ENCODE measurements around the gene PPM1H. TPM values are rescaled to one million over a fixed set of nuclear protein-coding genes. Genes with fewer than 3 reads are reported as not detected.

Gene PPM1H
- total RNA-seq, 4 donors from 2014 or later, result 1.1 to 2.4 (median 1.7) TPM

DNA sequence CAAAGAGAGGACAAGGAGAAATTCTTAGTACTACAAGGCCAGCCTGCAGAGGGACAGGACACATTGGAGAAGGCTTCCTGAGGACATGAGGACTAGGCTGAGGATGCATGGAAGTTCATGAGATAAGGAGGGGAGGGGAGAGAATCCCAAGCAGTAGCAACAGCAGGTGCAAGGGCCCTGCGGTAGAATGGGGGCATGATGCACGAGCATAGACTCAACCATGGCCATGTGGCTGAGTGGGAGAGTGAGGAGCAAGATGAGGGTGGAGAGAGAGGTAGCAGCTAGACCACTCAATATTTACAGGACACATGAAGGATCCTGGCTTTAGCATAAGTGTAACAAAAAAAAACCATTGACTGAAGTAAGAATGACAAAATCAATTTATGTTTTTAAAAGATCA is 128.1 kb downstream of the PPM1H start:
- intact Hi-C loops (cut with DNase I; ENCODE audit: low total_unique reads), result no loop called here
- TF ChIP-seq, protein P1, sequence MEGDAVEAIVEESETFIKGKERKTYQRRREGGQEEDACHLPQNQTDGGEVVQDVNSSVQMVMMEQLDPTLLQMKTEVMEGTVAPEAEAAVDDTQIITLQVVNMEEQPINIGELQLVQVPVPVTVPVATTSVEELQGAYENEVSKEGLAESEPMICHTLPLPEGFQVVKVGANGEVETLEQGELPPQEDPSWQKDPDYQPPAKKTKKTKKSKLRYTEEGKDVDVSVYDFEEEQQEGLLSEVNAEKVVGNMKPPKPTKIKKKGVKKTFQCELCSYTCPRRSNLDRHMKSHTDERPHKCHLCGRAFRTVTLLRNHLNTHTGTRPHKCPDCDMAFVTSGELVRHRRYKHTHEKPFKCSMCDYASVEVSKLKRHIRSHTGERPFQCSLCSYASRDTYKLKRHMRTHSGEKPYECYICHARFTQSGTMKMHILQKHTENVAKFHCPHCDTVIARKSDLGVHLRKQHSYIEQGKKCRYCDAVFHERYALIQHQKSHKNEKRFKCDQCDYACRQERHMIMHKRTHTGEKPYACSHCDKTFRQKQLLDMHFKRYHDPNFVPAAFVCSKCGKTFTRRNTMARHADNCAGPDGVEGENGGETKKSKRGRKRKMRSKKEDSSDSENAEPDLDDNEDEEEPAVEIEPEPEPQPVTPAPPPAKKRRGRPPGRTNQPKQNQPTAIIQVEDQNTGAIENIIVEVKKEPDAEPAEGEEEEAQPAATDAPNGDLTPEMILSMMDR (IDR thresholded peaks at IDR 0.05), result no peak
- TF ChIP-seq POLR2A (IDR thresholded peaks at IDR 0.05), result no peak
- no peak for DNase-seq (ENCODE audit: low spot score in 2 of 2)
- 84 to 100% methylated on average over 2 of the region's 2 CpGs for WGBS, 2 donors
- H3K4me3 ChIP-seq (ENCODE audit: low read depth, poor library complexity, severe bottlenecking), result no peak overlapping the region

DNA sequence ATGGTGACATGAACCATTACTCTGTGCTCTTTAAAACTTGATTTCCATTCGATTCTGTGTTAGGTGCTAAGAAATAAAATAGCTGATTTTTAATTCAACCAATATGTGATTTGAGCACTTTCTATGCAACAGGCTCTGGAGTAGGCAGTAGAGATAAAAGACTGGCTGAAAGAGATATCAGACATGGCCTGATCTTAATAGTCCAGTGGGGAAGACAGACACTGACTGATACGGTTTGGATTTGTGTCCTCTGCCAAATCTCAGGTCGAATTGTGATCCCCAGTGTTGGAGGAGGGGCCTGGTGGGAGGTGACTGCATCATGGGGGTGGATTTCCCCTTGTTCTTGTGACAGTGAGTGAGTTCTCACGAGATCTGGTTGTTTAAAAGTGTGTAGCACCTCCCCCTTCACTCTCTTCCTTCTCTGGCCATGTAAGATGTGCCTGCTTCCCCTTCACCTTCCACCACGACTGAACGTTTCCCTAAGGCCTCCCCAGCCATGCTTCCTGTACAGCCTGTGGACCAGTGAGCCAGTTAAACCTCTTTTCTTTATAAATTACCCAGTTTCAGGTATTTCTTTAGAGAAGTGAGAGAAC is 128.6 kb downstream of the PPM1H start:
- H3K4me3 ChIP-seq (ENCODE audit: low read depth, poor library complexity, severe bottlenecking), result no peak overlapping the region
- TF ChIP-seq POLR2A (IDR thresholded peaks at IDR 0.05), result no peak
- TF ChIP-seq, protein P1 (IDR thresholded peaks at IDR 0.05), result no peak
- intact Hi-C loops (cut with DNase I; ENCODE audit: low total_unique reads), result no loop called here
- DNase-seq (ENCODE audit: low spot score in 2 of 2), result no peak
- 69 to 74% methylated on average over 6 of the region's 6 CpGs for WGBS, 2 donors

DNA sequence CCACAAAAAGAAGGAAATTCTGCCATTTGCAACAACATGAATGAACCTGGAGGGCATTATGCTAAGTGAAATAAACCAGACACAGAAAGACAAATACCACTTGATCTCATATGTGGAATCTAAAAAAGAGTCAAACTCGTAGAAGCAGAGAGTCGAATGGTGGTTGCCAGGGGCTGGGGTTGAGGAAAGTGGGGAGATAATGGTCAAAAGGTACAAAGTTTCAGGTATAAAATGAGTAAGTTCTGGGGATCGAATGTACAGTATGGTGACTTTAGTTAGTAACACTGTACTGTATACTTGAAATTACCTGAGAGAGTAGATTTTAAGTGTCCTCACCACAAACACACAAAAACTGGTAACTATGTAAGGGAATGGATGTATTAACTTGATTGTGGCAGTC is 129.4 kb downstream of the PPM1H start:
- WGBS, 2 donors, result 61 to 82% methylated on average over 3 of the region's 3 CpGs
- no peak overlapping the region for H3K4me3 ChIP-seq (ENCODE audit: low read depth, poor library complexity, severe bottlenecking)
- intact Hi-C loops (cut with DNase I; ENCODE audit: low total_unique reads), result no loop called here
- TF ChIP-seq POLR2A (IDR thresholded peaks at IDR 0.05), result no peak
- TF ChIP-seq, protein P1 (IDR thresholded peaks at IDR 0.05), result no peak
- DNase-seq (ENCODE audit: low spot score in 2 of 2), result no peak

DNA sequence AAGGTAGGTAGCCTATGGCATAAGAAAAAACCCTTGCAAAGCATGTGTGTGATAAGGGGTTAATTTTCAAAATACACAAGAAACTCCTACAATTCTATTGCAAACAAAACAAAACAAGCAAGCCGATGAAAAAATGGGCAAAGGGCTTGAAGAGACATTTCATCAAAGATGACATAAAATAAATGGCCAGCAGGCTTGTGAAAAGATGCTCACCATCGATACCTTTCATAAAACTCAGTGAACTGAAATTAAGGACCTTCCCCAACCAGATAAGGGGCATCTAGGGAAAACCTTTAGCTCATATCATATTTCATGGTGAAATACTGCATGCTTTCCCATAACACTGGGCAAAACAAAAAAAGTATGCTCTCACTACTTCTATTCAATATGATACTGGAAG is 131.2 kb downstream of the PPM1H start:
- no peak overlapping the region for H3K4me3 ChIP-seq (ENCODE audit: low read depth, poor library complexity, severe bottlenecking)
- intact Hi-C loops (cut with DNase I; ENCODE audit: low total_unique reads), result no loop called here
- no peak for DNase-seq (ENCODE audit: low spot score in 2 of 2)
- WGBS, 2 donors, result 86 to 93% methylated on average over 2 of the region's 2 CpGs
- no peak for TF ChIP-seq POLR2A (IDR thresholded peaks at IDR 0.05)
- TF ChIP-seq, protein P1 (IDR thresholded peaks at IDR 0.05), result no peak

DNA sequence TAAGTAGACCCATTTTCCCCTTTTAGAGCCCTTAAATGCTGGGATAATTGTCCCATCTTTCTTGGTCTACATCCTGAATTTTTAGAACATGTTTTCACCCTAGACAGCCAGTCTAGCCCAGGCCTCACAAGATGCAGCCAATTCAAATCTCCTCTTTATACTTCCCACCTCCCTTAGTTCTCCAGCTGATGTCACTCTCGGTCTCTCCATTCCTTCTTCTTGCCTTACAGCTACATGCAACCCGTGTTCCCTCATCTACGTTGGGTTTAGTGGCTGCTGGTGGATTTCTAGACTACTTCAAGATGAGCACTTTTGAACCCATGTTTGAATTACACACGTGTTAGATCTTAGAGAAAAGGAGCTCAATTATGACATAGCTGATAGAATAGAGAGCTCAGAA is 132.0 kb downstream of the PPM1H start:
- 75 to 83% methylated on average over 4 of the region's 4 CpGs for WGBS, 2 donors
- no peak overlapping the region for H3K4me3 ChIP-seq (ENCODE audit: low read depth, poor library complexity, severe bottlenecking)
- TF ChIP-seq POLR2A (IDR thresholded peaks at IDR 0.05), result no peak
- TF ChIP-seq, protein P1 (IDR thresholded peaks at IDR 0.05), result no peak
- DNase-seq (ENCODE audit: low spot score in 2 of 2), result no peak
- intact Hi-C loops (cut with DNase I; ENCODE audit: low total_unique reads), result no loop called here

DNA sequence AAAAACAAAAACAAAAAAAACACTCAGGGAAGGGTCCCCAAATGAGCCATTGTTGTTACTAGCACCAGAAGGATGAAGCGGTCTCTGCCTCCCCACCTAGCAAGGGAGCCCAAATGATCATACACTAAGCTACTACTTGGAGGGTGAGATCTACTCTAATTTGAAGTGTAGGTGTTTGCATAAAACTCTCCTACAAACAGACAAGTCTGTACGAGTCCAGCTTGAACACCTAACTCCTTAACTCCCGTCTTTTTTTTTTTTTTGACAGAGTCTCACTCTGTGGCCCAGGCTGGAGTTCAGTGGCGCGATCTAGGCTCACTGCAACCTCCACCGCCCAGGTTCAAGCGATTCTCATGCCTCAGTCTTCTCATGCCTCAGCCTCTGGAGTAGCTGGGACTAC is 132.6 kb downstream of the PPM1H start:
- DNase-seq (ENCODE audit: low spot score in 2 of 2), result no peak
- no peak overlapping the region for H3K4me3 ChIP-seq (ENCODE audit: low read depth, poor library complexity, severe bottlenecking)
- 84 to 90% methylated on average over 7 of the region's 7 CpGs for WGBS, 2 donors
- intact Hi-C loops (cut with DNase I; ENCODE audit: low total_unique reads), result no loop called here
- TF ChIP-seq, protein P1 (IDR thresholded peaks at IDR 0.05), result no peak
- no peak for TF ChIP-seq POLR2A (IDR thresholded peaks at IDR 0.05)

Data from lower leg skin (tissue), 4 donors.